Suprapubic skin (tissue), 4 donors: ENCODE data around the gene NEURL1. TPM values are rescaled to one million over a fixed set of nuclear protein-coding genes. Genes with fewer than 3 reads are reported as not detected.

Experiments
- DNase-seq, 2 donors: peaks; one replicate each; pipeline ENCODE4 v3.0.0-alpha.2; 2019; ENCODE audit warnings: low spot score in 2 of 2
- H3K27ac ChIP-seq: fragments of 200-600 bp; sonication (generic); one replicate; pipeline ENCODE4 v1.5.1; 2019
- H3K27me3 ChIP-seq: fragments of 200-600 bp; sonication (generic); one replicate; pipeline ENCODE4 v1.5.1; 2019
- H3K36me3 ChIP-seq: fragments of 200-600 bp; sonication (generic); one replicate; pipeline ENCODE4 v1.5.1; 2019
- H3K4me1 ChIP-seq: fragments of 200-600 bp; sonication (generic); one replicate; pipeline ENCODE4 v1.5.1; 2019
- H3K4me3 ChIP-seq: fragments of 200-600 bp; sonication (generic); one replicate; pipeline ENCODE4 v1.5.1; 2019; ENCODE audit warnings: mild to moderate bottlenecking
- H3K9me3 ChIP-seq: fragments of 200-600 bp; sonication (generic); one replicate; pipeline ENCODE4 v1.5.1; 2019
- EP300 ChIP-seq: sonication (generic); formaldehyde crosslinking; IDR thresholded peaks from one replicate; pipeline ENCODE4 v1.6.1; 2017; ENCODE audit warnings: antibody characterized with exemption
- POLR2A ChIP-seq, 2 donors: fragments of 450-650 bp; IDR thresholded peaks; one replicate each; pipeline ENCODE4 v1.6.1; 2017; ENCODE audit warnings: antibody characterized with exemption in 2 of 2, mild to moderate bottlenecking in 2 of 2, moderate library complexity in 2 of 2
- POLR2AphosphoS5 ChIP-seq, 3 donors: sonication (generic); formaldehyde crosslinking; IDR thresholded peaks; one replicate each; pipeline ENCODE4 v1.6.1; 2017; ENCODE audit warnings: antibody characterized with exemption in 3 of 3
- WGBS: methylation state at CpG from one replicate; pipeline ENCODE4 v1.1.5; 2018; 5-methylcytosine and 5-hydroxymethylcytosine counted together
- total RNA-seq, 4 donors: library from RNA; depleted of rRNA; stranded (reverse); fragments of >200 nt; gene quantifications; one replicate each; pipeline ENCODE4 v1.1.0, GENCODE V29; 2016
- TF ChIP-seq, protein P1 (sequence below), 2 donors: fragments of 200-600 bp in 1 of 2; fragments of 450-650 bp in 1 of 2; sonication (generic) in 1 of 2; IDR thresholded peaks; one replicate each; pipeline ENCODE4 v1.5.1; 2016 to 2019; ENCODE audit warnings: antibody characterized with exemption in 2 of 2, mild to moderate bottlenecking in 1 of 2, moderate library complexity in 1 of 2

The NEURL1 gene, protein sequence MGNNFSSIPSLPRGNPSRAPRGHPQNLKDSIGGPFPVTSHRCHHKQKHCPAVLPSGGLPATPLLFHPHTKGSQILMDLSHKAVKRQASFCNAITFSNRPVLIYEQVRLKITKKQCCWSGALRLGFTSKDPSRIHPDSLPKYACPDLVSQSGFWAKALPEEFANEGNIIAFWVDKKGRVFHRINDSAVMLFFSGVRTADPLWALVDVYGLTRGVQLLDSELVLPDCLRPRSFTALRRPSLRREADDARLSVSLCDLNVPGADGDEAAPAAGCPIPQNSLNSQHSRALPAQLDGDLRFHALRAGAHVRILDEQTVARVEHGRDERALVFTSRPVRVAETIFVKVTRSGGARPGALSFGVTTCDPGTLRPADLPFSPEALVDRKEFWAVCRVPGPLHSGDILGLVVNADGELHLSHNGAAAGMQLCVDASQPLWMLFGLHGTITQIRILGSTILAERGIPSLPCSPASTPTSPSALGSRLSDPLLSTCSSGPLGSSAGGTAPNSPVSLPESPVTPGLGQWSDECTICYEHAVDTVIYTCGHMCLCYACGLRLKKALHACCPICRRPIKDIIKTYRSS
- under 1 TPM in 2 of 4 donors, not detected in 2; 0.18 to 0.30 TPM for total RNA-seq

DNA sequence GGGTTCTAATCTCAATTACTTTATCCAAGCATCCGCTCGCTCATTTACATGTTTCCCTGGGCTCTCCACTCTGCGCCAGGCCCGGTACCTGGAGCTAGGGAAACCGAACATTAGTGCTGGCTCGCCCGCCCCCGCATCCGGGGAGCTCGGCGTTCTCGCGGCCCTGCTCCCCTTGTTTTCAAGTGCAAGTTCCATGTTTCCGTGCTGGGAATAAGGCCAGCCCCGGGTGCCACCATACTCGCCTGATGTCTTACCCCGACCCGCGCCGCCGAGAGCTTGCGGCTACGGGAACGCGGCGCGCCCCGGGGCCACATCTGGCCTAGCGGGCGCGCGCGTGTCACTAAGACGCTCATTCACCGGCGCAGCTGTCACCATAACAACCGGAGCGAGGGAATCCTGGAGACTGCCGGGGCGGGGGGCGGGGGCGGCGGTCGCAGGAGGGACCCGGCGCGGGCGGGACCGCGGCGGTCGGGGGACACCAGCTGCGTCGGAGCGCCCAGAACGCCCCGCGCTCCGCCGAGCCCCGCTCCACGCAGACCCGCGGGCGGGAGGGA is at the start of gene NEURL1:
Gene NEURL1 (plus strand): TSS at position 344 of the 554 bp plus-strand sequence. CDS start 683 bp downstream, outside the sequence.
- TF ChIP-seq POLR2A (IDR thresholded peaks at IDR 0.05) (no peak), EP300 (no peak), POLR2AphosphoS5 (IDR thresholded peaks at IDR 0.05) (no peak)
- TF ChIP-seq, protein P1, sequence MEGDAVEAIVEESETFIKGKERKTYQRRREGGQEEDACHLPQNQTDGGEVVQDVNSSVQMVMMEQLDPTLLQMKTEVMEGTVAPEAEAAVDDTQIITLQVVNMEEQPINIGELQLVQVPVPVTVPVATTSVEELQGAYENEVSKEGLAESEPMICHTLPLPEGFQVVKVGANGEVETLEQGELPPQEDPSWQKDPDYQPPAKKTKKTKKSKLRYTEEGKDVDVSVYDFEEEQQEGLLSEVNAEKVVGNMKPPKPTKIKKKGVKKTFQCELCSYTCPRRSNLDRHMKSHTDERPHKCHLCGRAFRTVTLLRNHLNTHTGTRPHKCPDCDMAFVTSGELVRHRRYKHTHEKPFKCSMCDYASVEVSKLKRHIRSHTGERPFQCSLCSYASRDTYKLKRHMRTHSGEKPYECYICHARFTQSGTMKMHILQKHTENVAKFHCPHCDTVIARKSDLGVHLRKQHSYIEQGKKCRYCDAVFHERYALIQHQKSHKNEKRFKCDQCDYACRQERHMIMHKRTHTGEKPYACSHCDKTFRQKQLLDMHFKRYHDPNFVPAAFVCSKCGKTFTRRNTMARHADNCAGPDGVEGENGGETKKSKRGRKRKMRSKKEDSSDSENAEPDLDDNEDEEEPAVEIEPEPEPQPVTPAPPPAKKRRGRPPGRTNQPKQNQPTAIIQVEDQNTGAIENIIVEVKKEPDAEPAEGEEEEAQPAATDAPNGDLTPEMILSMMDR (IDR thresholded peaks at IDR 0.05): no peak
- Histone ChIP-seq H3K9me3 (no peaks in the 10 kb centered on the region), H3K4me1 (peaks cover 17% of the 10 kb centered on the region), H3K27me3 (peaks cover 47% of the 10 kb centered on the region), H3K27ac (no peak within 1 kb of the TSS), H3K36me3 (no peaks in the 10 kb centered on the region), H3K4me3 (peak within 1 kb of the TSS; percentile 62)
- 10% methylated on average over 14 of the region's 65 CpGs for WGBS
- no peak for DNase-seq

DNA sequence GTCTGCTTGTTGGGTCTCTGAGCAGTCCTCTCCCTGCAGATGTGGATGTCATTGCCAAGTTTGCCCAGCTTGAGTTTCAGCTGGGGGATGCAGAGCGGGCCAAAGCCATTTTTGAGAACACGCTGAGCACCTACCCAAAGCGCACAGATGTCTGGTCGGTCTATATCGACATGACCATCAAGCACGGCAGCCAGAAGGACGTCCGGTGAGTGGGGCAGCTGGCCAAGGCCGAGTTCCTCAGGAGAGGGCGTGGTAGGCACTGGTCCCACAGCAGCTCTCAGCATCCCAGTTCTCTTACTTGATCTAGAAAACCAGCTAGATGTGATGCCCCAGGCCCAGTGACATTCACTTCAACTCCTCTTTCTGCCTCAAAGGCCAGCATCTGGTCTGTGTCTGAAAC is 49.0 kb upstream of the NEURL1 start:
- 75% methylated on average over 5 of the region's 10 CpGs for WGBS
- peaks cover 85% of the 10 kb centered on the region for H3K36me3 ChIP-seq
- no peaks in the 10 kb centered on the region for H3K27me3 ChIP-seq
- TF ChIP-seq EP300 (no peak), POLR2AphosphoS5 (IDR thresholded peaks at IDR 0.05) (no peak), POLR2A (IDR thresholded peaks at IDR 0.05) (no peak)
- TF ChIP-seq, protein P1 (IDR thresholded peaks at IDR 0.05): no peak
- no peak overlapping the region for H3K27ac ChIP-seq
- H3K9me3 ChIP-seq: no peaks in the 10 kb centered on the region
- H3K4me3 ChIP-seq: no peak overlapping the region
- DNase-seq: no peak
- peaks cover 48% of the 10 kb centered on the region for H3K4me1 ChIP-seq

DNA sequence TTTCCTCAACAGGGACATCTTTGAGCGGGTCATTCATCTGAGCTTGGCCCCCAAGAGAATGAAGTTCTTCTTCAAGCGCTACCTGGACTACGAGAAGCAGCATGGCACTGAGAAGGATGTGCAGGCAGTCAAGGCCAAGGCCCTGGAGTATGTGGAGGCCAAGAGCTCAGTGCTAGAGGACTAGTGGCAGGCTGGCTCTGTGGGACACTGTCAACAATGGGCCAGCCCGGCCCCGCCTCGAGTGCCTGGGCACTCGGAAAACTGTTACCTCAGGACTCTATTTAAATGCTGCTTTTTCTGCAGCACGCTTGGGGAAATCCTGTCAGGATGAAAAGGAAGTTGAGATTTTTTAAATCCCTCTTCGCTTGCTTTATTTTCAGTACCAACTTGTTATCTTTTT is 48.1 kb upstream of the NEURL1 start:
- Histone ChIP-seq H3K9me3 (no peaks in the 10 kb centered on the region), H3K27me3 (no peaks in the 10 kb centered on the region), H3K4me3 (no peak overlapping the region), H3K36me3 (peaks cover 79% of the 10 kb centered on the region), H3K4me1 (peaks cover 57% of the 10 kb centered on the region), H3K27ac (peak overlapping the region; percentile 87)
- TF ChIP-seq, protein P1 (IDR thresholded peaks at IDR 0.05): no peak
- TF ChIP-seq EP300: no peak
- TF ChIP-seq POLR2A (IDR thresholded peaks at IDR 0.05): no peak
- TF ChIP-seq POLR2AphosphoS5 (IDR thresholded peaks at IDR 0.05): no peak
- no peak for DNase-seq
- WGBS: 78% methylated on average over 9 of the region's 9 CpGs

DNA sequence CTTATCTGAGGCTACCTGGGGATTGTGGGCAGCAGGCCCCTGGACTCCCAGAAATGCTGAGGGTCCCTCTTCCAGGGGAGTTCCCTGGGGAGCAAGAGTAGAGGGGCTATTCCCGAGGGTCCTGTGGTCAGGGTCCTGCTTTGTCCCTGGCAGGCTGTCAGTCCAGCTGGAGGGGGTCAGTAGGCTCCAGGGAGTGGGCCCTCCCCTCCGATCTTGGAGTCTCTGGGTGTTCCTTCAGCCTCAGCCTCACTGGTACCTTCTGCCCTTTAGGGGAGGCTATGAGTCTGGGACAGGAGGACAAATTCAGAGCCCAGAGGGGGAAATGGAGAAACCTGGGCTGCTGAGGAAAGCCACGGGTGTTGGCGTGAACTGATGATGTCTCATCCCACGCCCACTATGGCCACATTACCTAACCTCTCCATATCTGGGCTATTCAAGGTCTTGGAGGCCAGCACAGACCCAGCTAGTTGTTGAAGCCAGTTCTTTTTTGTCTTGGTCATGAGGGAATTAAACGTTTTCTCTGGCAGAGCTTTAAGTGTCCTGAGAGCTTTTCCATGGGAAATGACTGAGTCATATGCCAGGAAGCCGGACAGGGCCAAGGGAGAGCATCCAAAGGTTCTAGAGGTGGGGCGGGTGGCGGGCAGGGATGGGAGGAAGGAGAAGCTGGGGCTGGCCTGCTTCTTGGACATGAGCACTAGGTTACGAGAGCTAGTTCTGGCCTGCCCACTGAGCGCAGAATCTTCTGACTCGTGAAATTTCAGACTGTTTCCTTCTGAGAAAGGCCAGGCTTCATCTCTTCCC is 47.5 kb upstream of the NEURL1 start:
- Histone ChIP-seq H3K36me3 (peaks cover 73% of the 10 kb centered on the region), H3K27ac (peak overlapping the region; percentile 87), H3K27me3 (no peaks in the 10 kb centered on the region), H3K4me1 (peaks cover 63% of the 10 kb centered on the region), H3K9me3 (no peaks in the 10 kb centered on the region), H3K4me3 (no peak overlapping the region)
- WGBS: 62% methylated on average over 10 of the region's 12 CpGs
- DNase-seq: peak in 1 of 2 donors; percentile 91
- no peak for TF ChIP-seq POLR2AphosphoS5 (IDR thresholded peaks at IDR 0.05)
- TF ChIP-seq, protein P1 (IDR thresholded peaks at IDR 0.05): no peak
- no peak for TF ChIP-seq POLR2A (IDR thresholded peaks at IDR 0.05)
